DND-41 (cell line): ENCODE data around the gene MEGF11.

Experiments
- EZH2 ChIP-seq: IDR thresholded peaks from 3 replicates; pipeline ENCODE4 v1.6.1; 2012; ENCODE audit warnings: borderline replicate concordance, low read depth, mild to moderate bottlenecking, moderate library complexity, low read length, inconsistent platforms; ENCODE audit not compliant: severe bottlenecking
- TF ChIP-seq, protein P1 (sequence below): IDR thresholded peaks from 2 replicates; pipeline ENCODE4 v1.5.1; 2012; ENCODE audit warnings: borderline replicate concordance, low read length, moderate library complexity, mild to moderate bottlenecking; ENCODE audit not compliant: poor library complexity, severe bottlenecking; ENCODE audit errors: extremely low read depth

DNA sequence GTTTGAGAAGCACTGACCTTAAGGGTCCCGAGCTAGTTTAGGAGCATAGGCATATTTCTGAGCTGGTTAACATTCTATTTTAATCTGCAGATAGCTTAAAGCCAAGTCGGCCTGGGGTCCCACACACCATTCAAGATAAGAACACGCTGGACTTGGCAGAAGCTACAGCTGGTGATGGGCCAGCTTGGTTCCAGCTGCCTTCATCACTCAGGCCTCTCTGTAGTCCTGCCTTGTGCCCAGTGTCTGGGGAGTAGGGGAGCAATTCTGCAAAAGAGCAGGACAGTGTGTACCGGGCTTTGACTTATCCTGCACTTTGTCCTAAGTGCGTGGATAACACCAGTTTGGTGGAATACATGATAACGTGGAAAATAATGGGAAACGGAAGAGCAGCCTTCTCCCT is 164.5 kb downstream of the MEGF11 start:
- TF ChIP-seq, protein P1, sequence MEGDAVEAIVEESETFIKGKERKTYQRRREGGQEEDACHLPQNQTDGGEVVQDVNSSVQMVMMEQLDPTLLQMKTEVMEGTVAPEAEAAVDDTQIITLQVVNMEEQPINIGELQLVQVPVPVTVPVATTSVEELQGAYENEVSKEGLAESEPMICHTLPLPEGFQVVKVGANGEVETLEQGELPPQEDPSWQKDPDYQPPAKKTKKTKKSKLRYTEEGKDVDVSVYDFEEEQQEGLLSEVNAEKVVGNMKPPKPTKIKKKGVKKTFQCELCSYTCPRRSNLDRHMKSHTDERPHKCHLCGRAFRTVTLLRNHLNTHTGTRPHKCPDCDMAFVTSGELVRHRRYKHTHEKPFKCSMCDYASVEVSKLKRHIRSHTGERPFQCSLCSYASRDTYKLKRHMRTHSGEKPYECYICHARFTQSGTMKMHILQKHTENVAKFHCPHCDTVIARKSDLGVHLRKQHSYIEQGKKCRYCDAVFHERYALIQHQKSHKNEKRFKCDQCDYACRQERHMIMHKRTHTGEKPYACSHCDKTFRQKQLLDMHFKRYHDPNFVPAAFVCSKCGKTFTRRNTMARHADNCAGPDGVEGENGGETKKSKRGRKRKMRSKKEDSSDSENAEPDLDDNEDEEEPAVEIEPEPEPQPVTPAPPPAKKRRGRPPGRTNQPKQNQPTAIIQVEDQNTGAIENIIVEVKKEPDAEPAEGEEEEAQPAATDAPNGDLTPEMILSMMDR, result no peak
- TF ChIP-seq EZH2, result no peak
